Activated CD8-positive, alpha-beta T cell treated with anti-CD3 and anti-CD28 coated beads, Interleukin-2, amount 10 ng/mL, durations not matched to agents 7 days and 5 days (primary cell): ENCODE results near the gene NTPCR. TPM values are rescaled to one million over a fixed set of nuclear protein-coding genes. Genes with fewer than 3 reads are reported as not detected.

ENCODE experiments used
- ATAC-seq: fragments of 150-1000 bp; cut with Tn5 transposase; one replicate; pipeline ENCODE4 v1.10.0; 2021; ENCODE audit warnings: moderate library complexity
- CTCF ChIA-PET: fragments of 350-600 bp; sonication (Branson Sonifier 250); formaldehyde crosslinking; loops from one replicate; lab custom pipeline; 2021; ENCODE audit warnings: antibody characterized with exemption; lab: Charles Lee
- POLR2A ChIA-PET: fragments of 350-600 bp; sonication (Branson Sonifier 250); formaldehyde crosslinking; loops from one replicate; lab custom pipeline; 2021; ENCODE audit warnings: antibody characterized with exemption; lab: Charles Lee
- DNase-seq: peaks from one replicate; pipeline ENCODE4 v3.0.0-alpha.2; 2020
- H3K27ac Mint-ChIP-seq: one replicate; pipeline ENCODE4 v1.8.0; 2021; ENCODE audit warnings: mild to moderate bottlenecking, mixed read lengths
- H3K27me3 Mint-ChIP-seq: one replicate; pipeline ENCODE4 v1.8.0; 2021; ENCODE audit warnings: low read depth, mixed read lengths
- H3K36me3 Mint-ChIP-seq: one replicate; pipeline ENCODE4 v1.8.0; 2021; ENCODE audit warnings: low read depth, mixed read lengths
- H3K4me1 Mint-ChIP-seq: one replicate; pipeline ENCODE4 v1.8.0; 2021; ENCODE audit warnings: low read depth, mixed read lengths
- H3K4me3 Mint-ChIP-seq: one replicate; pipeline ENCODE4 v1.8.0; 2021; ENCODE audit warnings: mild to moderate bottlenecking, mixed read lengths
- H3K9me3 Mint-ChIP-seq: one replicate; pipeline ENCODE4 v1.8.0; 2022; ENCODE audit warnings: mixed read lengths; ENCODE audit not compliant: insufficient read depth
- total RNA-seq, 2 experiments: library from RNA; stranded (reverse); gene quantifications; one replicate each; pipeline ENCODE4 v1.2.3, GENCODE V29; 2021

NTPCR gene, protein sequence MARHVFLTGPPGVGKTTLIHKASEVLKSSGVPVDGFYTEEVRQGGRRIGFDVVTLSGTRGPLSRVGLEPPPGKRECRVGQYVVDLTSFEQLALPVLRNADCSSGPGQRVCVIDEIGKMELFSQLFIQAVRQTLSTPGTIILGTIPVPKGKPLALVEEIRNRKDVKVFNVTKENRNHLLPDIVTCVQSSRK
- 10 to 100 TPM; 21.0 to 23.5 TPM for total RNA-seq

DNA sequence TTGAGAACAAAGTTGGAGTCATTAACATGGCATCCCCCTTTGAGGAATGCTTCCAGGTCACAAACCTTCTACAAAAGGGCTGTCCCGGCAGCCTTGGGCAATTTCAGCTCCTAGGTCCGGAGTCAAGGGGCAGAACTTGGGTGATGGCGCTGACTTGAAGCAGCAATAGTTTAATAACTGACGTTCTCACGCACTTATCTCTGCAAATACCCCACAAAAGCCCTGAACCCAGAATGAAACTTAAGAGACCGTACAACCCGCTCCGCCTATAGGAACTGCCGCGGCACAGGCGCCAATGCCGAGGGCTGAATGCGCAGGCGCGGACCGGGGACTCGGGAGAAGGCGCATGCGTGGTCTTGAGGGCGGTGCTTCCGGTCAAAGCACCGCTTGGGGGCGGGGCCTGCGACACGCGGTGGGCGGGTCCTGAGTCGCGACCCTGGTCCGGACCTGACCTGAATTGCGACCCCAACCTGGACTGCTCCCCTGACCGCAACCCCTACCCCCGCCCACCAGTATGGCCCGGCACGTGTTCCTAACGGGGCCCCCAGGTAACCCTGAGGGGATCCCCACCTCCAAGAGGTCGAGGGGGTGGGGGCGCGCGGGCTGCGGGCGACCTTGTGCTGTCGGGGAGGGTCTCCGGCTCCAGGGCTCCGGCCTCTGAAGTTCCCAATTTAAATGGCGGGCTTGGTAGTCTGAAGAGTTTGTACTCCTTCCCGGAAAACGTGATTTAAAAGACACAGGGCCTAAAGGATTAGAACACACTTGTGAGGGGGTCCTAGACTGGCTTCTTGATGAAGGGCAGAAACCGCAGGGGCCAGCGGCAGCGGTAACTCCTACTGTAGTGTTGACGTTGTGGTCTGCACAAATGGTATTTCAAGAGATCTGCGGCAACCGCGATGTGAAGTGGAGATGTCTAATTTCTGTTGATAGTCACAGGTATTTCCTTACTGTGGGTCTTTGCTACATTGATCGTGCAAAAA is at the start of gene NTPCR:
TSS of gene NTPCR (plus strand) at position 415 of the 980 bp plus-strand sequence. CDS start at position 515, 100 bp downstream.
- Mint-ChIP-seq H3K27ac (peak within 1 kb of the TSS; percentile 94), H3K36me3 (peaks cover 9% of the 10 kb centered on the region), H3K9me3 (no peaks in the 10 kb centered on the region), H3K4me1 (peaks cover 37% of the 10 kb centered on the region), H3K27me3 (no peaks in the 10 kb centered on the region), H3K4me3 (peak within 1 kb of the TSS; percentile 97)
- CTCF ChIA-PET, result interaction anchor here (0.9 to 1.7 kb wide), 7 partner anchors 10 to 157 kb away, joined by 3 to 6 read pairs (median 4); no protein-coding TSS in a partner anchor
- DNase-seq (peak; percentile 96), ATAC-seq (peak; percentile 91)
- POLR2A ChIA-PET, result interaction anchor here (0.6 kb wide), 1 partner anchor 1709 kb away, joined by 3 read pairs; no protein-coding TSS in a partner anchor

DNA sequence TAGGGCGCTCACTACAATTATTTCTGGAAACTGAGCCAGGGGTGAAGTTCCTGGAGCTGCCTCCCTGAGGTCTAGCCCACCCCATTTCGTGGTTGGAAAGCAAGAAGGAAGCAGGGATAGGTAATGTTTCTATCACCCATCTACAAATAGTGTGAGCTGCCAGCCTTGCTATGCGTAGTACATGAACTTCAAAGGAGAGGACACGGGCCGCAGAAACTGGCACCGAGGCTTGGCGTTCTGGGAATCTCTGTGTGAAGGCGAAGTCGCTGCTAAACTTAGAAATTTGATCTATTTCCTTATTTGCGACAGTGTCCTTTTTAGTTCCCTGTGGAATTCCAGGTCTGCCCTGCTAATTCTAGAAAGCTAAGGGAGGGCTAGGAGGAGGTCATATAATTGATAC is 49.6 kb upstream of the NTPCR start:
- CTCF ChIA-PET, result interaction anchor here (0.9 kb wide), 1 partner anchor 10 kb away, joined by 3 read pairs; no protein-coding TSS in a partner anchor
- H3K27ac Mint-ChIP-seq, result no peak overlapping the region

DNA sequence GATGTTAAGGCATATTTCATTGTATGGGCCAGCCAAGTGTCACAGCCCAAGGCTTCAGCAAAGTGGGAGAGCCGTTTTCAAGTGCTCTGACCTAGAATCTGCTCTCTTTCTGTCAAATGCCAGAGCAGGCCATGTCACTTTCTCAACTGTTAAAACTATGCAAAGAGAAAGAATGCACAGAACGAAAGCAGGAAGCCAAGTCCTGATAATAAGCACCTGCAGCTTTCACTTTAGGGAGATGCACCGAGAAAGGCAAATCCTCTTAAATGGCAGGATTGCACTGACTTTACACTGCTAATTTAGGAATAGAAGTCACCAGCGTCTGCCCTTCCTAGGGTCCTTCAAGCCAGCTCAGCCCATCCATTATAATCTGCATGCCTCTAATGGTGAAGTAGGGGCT is 49.2 kb upstream of the NTPCR start:
- ChIA-PET CTCF (interaction anchor here (0.9 to 1.0 kb wide), 2 partner anchors 11 to 51 kb away, joined by 3 read pairs; no protein-coding TSS in a partner anchor), POLR2A (no interaction called here)
- Mint-ChIP-seq H3K4me3 (peak overlapping the region; percentile 4), H3K4me1 (peaks cover 26% of the 10 kb centered on the region), H3K36me3 (no peaks in the 10 kb centered on the region), H3K27me3 (peaks cover 3% of the 10 kb centered on the region), H3K9me3 (no peaks in the 10 kb centered on the region), H3K27ac (no peak overlapping the region)
- no peak for ATAC-seq
- DNase-seq, result no peak

More for the DNA sequence above, 49.6 kb upstream of the NTPCR start:
- peaks cover 3% of the 10 kb centered on the region for H3K27me3 Mint-ChIP-seq
- DNase-seq (no peak), ATAC-seq (no peak)
- no peaks in the 10 kb centered on the region for H3K36me3 Mint-ChIP-seq
- H3K9me3 Mint-ChIP-seq, result no peaks in the 10 kb centered on the region
- H3K4me1 Mint-ChIP-seq, result peaks cover 22% of the 10 kb centered on the region
- POLR2A ChIA-PET, result no interaction called here
- no peak overlapping the region for H3K4me3 Mint-ChIP-seq

DNA sequence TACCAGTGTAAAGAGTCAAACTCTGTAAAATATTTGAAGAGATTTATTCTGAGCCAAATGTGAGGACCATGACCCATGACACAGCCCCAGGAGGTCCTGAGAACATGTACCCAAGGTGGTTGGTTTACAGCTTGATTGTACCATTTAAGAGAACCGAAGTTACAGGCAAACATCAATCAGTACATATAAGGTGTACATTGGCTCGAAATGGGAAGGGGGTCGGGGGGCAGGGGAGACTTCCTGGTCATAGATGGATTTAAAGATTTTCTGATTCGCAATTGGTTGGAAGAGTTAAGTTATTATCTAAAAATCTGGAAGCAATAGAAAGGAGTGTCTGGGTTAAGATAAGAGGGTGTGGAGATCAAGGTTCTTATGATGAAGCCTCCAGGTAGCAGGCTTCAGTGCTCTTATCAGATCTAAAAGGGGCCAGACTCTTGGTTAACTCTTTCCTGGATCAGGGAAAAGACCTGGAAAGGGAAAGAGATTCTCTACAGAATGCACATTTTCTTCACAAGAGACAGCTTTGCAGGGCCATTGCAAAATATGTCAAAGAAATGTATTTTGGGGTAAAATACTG is 47.5 kb upstream of the NTPCR start:
- no peak overlapping the region for H3K27ac Mint-ChIP-seq
- peaks cover 7% of the 10 kb centered on the region for H3K27me3 Mint-ChIP-seq
- no peak overlapping the region for H3K4me3 Mint-ChIP-seq
- H3K4me1 Mint-ChIP-seq, result peaks cover 31% of the 10 kb centered on the region
- POLR2A ChIA-PET, result no interaction called here
- no peaks in the 10 kb centered on the region for H3K9me3 Mint-ChIP-seq
- CTCF ChIA-PET, result interaction anchor here (0.7 kb wide), 1 partner anchor 392 kb away, joined by 3 read pairs; no protein-coding TSS in a partner anchor
- ATAC-seq (no peak), DNase-seq (no peak)
- H3K36me3 Mint-ChIP-seq, result no peaks in the 10 kb centered on the region

DNA sequence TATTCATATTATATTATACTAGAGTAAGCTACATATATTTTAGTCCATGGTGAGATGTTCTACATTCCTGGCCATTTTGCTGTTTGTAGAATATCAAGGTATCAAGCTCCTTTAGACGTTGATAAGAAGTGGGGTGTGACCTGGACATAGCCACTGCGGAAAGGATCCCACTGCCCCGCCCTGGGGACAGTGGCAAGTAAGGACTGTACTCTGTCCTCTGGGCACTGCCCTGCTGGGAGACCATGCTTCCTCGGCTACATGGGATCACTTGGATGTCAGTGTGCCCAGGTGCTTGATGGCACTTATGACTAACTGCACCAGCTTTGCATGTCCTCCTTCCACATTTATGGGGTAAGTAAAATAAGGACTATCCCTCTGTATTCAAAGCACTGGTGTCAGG is 46.3 kb upstream of the NTPCR start:
- no peak for DNase-seq
- POLR2A ChIA-PET, result no interaction called here
- no peaks in the 10 kb centered on the region for H3K36me3 Mint-ChIP-seq
- H3K9me3 Mint-ChIP-seq, result no peaks in the 10 kb centered on the region
- CTCF ChIA-PET, result interaction anchor here (0.8 kb wide), 1 partner anchor 49 kb away, joined by 3 read pairs; no protein-coding TSS in a partner anchor
- H3K27me3 Mint-ChIP-seq, result peaks cover 4% of the 10 kb centered on the region
- peaks cover 34% of the 10 kb centered on the region for H3K4me1 Mint-ChIP-seq
- ATAC-seq, result no peak
- H3K27ac Mint-ChIP-seq, result no peak overlapping the region
- no peak overlapping the region for H3K4me3 Mint-ChIP-seq

DNA sequence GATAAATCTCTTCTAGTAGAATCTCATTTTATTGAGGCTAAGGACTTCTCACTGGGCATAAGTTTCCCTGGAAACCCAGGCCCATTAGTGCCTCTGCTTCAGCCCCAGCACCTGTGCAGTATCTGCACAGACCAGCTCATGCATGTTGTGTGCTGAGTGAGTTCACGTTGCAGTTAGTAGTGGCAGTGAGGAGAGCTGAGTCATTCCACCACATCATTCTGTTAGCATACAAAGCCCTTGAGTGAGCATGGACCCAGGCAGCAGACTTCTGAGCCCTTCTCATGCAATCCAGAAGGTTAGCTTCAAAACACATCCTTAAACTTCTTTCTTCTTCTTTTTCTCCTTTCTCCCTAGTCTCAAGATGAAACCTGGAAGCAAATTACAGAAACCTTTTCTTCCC is 45.8 kb upstream of the NTPCR start:
- Mint-ChIP-seq H3K27ac (no peak overlapping the region), H3K4me3 (no peak overlapping the region), H3K36me3 (no peaks in the 10 kb centered on the region), H3K4me1 (peaks cover 38% of the 10 kb centered on the region), H3K27me3 (peaks cover 4% of the 10 kb centered on the region), H3K9me3 (no peaks in the 10 kb centered on the region)
- POLR2A ChIA-PET, result no interaction called here
- ATAC-seq (no peak), DNase-seq (no peak)
- CTCF ChIA-PET, result no interaction called here

DNA sequence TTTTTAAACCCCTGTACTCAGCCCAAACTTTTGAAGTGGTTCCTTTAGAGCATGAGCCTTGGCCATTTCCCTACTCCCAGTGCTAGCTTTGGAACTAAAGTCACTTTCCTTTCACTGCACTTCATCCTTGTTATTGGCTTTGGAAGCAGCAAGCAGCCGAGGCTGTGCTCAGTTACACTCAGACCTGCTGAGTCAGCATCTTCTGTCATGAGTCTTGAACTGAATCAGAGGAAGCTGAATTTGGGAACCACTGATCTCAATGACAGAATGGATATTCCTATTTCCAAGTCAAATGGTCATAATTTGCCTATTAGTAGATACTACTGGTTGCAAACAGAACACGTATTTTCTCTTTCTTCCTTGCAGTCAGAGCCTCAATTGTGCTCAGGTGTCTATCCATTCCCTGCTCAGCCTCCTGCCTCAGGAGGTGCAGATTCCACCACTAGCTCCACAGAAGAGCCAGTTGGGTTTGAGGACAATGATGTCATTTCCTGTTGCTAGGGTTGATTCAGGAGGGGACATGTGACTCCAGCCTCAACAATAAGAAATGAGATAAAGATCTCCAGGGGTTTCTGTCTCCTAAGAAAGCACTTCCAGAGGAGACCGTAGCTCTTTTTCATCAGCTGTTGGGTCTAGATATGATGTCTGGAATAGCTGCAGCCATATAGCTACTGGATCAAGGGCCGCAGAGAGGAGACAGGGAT is 44.9 kb upstream of the NTPCR start:
- Mint-ChIP-seq H3K36me3 (no peaks in the 10 kb centered on the region), H3K27me3 (peaks cover 4% of the 10 kb centered on the region), H3K4me3 (no peak overlapping the region), H3K9me3 (no peaks in the 10 kb centered on the region), H3K4me1 (peaks cover 47% of the 10 kb centered on the region), H3K27ac (no peak overlapping the region)
- POLR2A ChIA-PET, result interaction anchor here (0.9 kb wide), 1 partner anchor 19 kb away, joined by 3 read pairs; no protein-coding TSS in a partner anchor
- DNase-seq (no peak), ATAC-seq (peak; percentile 61)
- CTCF ChIA-PET, result interaction anchor here (0.7 kb wide), 1 partner anchor 11 kb away, joined by 3 read pairs; no protein-coding TSS in a partner anchor

DNA sequence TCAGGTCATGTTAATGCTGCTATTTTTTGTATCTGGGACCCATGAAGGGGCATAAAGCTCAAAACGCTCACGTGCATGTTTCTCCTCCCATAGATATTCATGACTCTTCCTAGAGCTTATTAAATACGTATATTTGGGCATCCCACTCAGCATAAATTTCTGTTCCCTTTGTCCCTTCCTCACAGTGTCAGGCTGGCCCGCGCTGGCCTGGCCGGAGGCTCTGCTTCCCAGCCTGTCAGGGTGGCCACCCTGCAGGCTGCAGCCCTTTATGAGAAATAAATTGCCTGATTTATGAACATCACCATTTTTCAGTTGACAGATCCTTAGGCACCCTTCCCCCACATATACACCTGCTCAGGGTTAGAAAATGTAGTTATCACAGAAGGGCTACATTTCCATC is 44.0 kb upstream of the NTPCR start:
- peaks cover 45% of the 10 kb centered on the region for H3K4me1 Mint-ChIP-seq
- no peak for ATAC-seq
- no peak overlapping the region for H3K27ac Mint-ChIP-seq
- H3K27me3 Mint-ChIP-seq, result peaks cover 4% of the 10 kb centered on the region
- no peak for DNase-seq
- no peak overlapping the region for H3K4me3 Mint-ChIP-seq
- ChIA-PET CTCF (no interaction called here), POLR2A (no interaction called here)
- no peaks in the 10 kb centered on the region for H3K9me3 Mint-ChIP-seq
- H3K36me3 Mint-ChIP-seq, result no peaks in the 10 kb centered on the region

DNA sequence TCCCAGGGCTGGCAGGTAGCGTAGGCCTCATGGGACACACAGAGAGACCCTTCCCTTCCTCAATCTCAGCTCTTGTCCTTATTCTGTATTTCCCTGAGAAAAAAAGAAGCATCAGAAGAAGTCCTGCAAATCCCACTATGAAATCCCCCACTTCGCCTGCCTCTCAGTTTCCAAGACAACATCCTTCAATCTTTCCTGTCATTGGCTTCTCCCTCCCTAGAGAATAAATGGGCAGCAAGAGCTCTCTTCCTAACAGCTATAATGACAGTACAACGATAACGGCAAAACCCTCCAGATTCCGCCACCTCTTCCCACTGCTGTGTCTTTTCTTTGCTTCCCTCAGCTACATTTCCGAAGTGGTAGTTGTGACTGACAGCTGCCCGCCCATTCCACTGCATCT is 41.6 kb upstream of the NTPCR start:
- DNase-seq, result no peak
- H3K4me1 Mint-ChIP-seq, result peaks cover 45% of the 10 kb centered on the region
- H3K36me3 Mint-ChIP-seq, result no peaks in the 10 kb centered on the region
- H3K9me3 Mint-ChIP-seq, result no peaks in the 10 kb centered on the region
- no peak overlapping the region for H3K4me3 Mint-ChIP-seq
- POLR2A ChIA-PET, result no interaction called here
- H3K27ac Mint-ChIP-seq, result no peak overlapping the region
- peaks cover 5% of the 10 kb centered on the region for H3K27me3 Mint-ChIP-seq
- no peak for ATAC-seq
- CTCF ChIA-PET, result no interaction called here

DNA sequence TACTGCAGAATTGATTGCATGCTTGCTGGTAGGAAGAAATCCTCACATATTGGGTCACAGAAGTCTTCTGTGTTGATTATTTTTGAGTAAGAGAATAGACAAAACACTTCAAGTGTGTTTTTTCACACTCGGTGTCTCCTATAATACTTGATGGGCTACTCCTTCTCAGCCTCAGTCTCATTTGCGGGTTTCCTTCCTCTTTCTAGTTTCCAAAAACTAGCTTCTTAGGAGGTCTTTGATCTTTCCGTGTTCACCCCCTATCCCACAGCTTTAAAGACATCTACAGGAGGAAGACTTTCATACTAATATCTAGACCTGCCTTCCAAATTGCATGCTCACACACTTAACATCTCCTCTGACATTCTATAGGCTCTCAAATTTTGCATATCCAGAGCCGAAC is 40.7 kb upstream of the NTPCR start:
- Mint-ChIP-seq H3K4me1 (peaks cover 41% of the 10 kb centered on the region), H3K27me3 (peaks cover 9% of the 10 kb centered on the region), H3K36me3 (no peaks in the 10 kb centered on the region), H3K27ac (no peak overlapping the region), H3K4me3 (no peak overlapping the region), H3K9me3 (no peaks in the 10 kb centered on the region)
- ChIA-PET POLR2A (no interaction called here), CTCF (no interaction called here)
- ATAC-seq (no peak), DNase-seq (no peak)

DNA sequence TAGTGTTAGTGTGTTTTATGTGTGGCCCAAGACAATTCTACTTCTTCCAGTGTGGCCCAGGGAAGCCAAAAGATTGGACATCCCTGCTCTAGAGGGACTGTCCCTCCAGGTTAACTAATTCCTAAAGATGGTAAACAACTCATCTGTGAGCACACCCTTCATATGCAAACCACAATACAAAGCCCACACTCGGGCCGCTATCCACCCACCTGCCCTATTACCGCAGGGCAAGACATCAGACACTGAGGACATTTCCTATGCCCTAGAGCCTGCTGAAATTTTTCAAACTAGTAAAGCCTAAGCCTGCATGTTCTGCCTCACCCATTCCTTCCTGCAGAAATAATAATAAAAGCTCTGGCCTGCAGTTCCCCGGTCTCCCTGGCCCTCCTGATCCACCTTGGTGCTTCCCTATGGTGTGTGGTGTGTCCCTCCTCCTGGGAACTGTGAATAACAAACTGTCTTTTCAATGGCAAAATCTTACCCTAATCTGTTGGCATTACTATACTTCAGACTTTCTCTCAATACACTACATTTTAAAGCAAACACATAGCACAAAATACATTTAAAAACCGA is 39.3 kb upstream of the NTPCR start:
- ChIA-PET CTCF (no interaction called here), POLR2A (no interaction called here)
- DNase-seq, result no peak
- H3K27ac Mint-ChIP-seq, result no peak overlapping the region
- H3K36me3 Mint-ChIP-seq, result no peaks in the 10 kb centered on the region
- no peaks in the 10 kb centered on the region for H3K9me3 Mint-ChIP-seq
- peaks cover 11% of the 10 kb centered on the region for H3K27me3 Mint-ChIP-seq
- H3K4me3 Mint-ChIP-seq, result no peak overlapping the region
- H3K4me1 Mint-ChIP-seq, result peaks cover 30% of the 10 kb centered on the region
- no peak for ATAC-seq
